DOHH2 (cell line): Measurements from ENCODE around the gene RASGRP2.

Source experiments
- H3F3A ChIP-seq: fragments of 200-600 bp; sonication (generic), shearing (Covaris generic); 2 replicates; pipeline ENCODE4 v1.6.0; 2016; ENCODE audit warnings: antibody characterized with exemption, mild to moderate bottlenecking; ENCODE audit not compliant: control insufficient read depth, insufficient read depth
- H3K27ac ChIP-seq: fragments of 200-600 bp; sonication (generic); 2 replicates; pipeline ENCODE4 v1.5.1; 2014; ENCODE audit warnings: low read depth, mild to moderate bottlenecking, low read length, moderate library complexity
- H3K27me3 ChIP-seq: fragments of 200-600 bp; sonication (generic); 2 replicates; pipeline ENCODE4 v1.6.1; 2014; ENCODE audit warnings: mild to moderate bottlenecking, low read length, mixed read lengths; ENCODE audit not compliant: control insufficient read depth
- H3K36me3 ChIP-seq: fragments of 200-600 bp; sonication (generic); 2 replicates; pipeline ENCODE4 v1.6.1; 2014; ENCODE audit warnings: mild to moderate bottlenecking, low read length, moderate library complexity, mixed read lengths; ENCODE audit not compliant: control insufficient read depth
- H3K4me1 ChIP-seq: fragments of 200-600 bp; sonication (generic); 2 replicates; pipeline ENCODE4 v1.6.1; 2014; ENCODE audit warnings: mild to moderate bottlenecking, low read length, mixed read lengths; ENCODE audit not compliant: control insufficient read depth
- H3K4me2 ChIP-seq: fragments of 200-600 bp; sonication (generic); 2 replicates; pipeline ENCODE4 v1.6.0; 2014; ENCODE audit warnings: mild to moderate bottlenecking, low read length, moderate library complexity
- H3K4me3 ChIP-seq: fragments of 200-600 bp; sonication (generic); 2 replicates; pipeline ENCODE4 v1.5.1; 2014; ENCODE audit warnings: mild to moderate bottlenecking, low read length, mixed read lengths
- H3K79me2 ChIP-seq: fragments of 200-600 bp; sonication (generic); 2 replicates; pipeline ENCODE4 v1.6.1; 2014; ENCODE audit warnings: mild to moderate bottlenecking, low read length, mixed read lengths; ENCODE audit not compliant: control insufficient read depth
- H3K9me2 ChIP-seq: fragments of 200-600 bp; sonication (generic); replicated peaks from 2 replicates; pipeline ENCODE4 v1.6.1; 2014; ENCODE audit warnings: mild to moderate bottlenecking, low read length, mixed read lengths; ENCODE audit not compliant: control insufficient read depth
- H3K9me3 ChIP-seq: fragments of 200-600 bp; sonication (generic); 2 replicates; pipeline ENCODE4 v1.6.1; 2014; ENCODE audit warnings: antibody characterized with exemption, low read length, mixed read lengths; ENCODE audit not compliant: control insufficient read depth, insufficient read depth
- H4K20me1 ChIP-seq: fragments of 200-600 bp; sonication (generic); 2 replicates; pipeline ENCODE4 v1.6.0; 2014; ENCODE audit warnings: low read depth, mild to moderate bottlenecking, antibody characterized with exemption, low read length, moderate library complexity; ENCODE audit not compliant: control insufficient read depth, insufficient read depth
- EZH2phosphoT487 ChIP-seq: fragments of 200-600 bp; sonication (generic); IDR thresholded peaks from 2 replicates; pipeline ENCODE4 v1.6.1; 2017; ENCODE audit warnings: borderline replicate concordance, mild to moderate bottlenecking, antibody characterized with exemption, low read length, moderate library complexity, mixed read lengths
- TF ChIP-seq, protein P1 (sequence below): fragments of 200-600 bp; sonication (generic); IDR thresholded peaks from one replicate; pipeline ENCODE4 v1.5.1; 2014; ENCODE audit warnings: antibody characterized with exemption, mild to moderate bottlenecking, low read depth, low read length; ENCODE audit not compliant: poor library complexity, severe bottlenecking

The RASGRP2 gene

DNA sequence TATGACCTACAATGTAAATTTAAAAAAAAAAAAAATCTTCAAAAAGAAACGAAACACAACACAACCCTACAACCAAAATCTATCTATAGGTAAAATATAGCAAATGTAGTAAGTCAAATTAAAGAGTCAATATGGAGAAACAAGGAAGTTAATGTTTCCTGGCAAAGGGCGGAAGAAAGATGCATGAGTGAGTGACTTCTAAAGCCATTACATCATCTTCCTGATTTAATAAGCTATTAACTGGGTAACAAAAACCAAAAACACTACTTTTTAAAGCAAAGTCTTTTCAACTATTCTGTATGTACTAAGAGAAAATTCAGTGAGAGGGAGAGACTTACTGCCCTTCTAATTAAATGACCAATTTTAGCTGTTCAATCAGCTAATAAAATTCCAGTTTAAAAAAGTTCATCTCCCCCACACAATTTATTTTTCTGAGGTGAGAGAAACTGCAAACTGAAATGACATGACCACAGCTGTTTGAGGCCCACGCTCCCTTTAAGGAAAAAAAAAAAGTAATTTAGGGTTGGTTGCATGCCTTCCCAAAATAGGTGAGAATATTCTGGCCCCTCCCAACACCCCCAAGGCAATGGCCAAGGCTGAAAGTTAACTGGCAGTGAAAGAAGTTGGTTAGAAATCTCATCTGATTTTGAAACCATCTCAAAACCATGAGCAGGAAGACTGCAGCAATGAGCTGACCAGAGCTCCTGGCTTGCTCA, 28.5 kb upstream of the RASGRP2 start:
- peaks cover 84% of the 10 kb centered on the region for H3K4me1 ChIP-seq

DNA sequence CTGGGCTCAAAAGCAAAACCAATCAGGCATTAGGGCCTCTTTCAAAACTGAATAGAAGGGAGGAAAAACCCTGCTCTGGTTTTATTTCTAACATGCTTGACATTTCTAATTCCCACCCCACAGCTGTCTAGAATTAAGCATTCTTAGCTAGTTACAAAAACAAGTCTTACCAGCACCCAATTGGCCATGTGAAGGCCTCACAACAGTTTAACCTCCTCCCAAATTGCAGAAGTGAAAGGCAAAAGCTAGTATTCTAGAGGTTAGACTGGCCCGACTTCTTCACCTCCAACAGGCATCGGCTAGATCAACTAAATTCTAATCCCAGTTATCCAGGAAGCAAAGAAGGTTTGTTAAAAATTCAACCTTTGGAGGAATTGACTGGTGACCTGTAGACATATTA, 27.9 kb upstream of the RASGRP2 start:
- Histone ChIP-seq H3K4me3 (peak overlapping the region; percentile 57), H4K20me1 (peaks cover 60% of the 10 kb centered on the region), H3K36me3 (peaks cover 100% of the 10 kb centered on the region), H3K9me3 (no peaks in the 10 kb centered on the region), H3F3A (peaks cover 93% of the 10 kb centered on the region), H3K9me2 (no peaks in the 10 kb centered on the region), H3K79me2 (peaks cover 98% of the 10 kb centered on the region), H3K4me2 (peak overlapping the region; percentile 85), H3K4me1 (peaks cover 87% of the 10 kb centered on the region), H3K27ac (peak overlapping the region; percentile 86), H3K27me3 (no peaks in the 10 kb centered on the region)
- no peak for TF ChIP-seq EZH2phosphoT487
- TF ChIP-seq, protein P1, sequence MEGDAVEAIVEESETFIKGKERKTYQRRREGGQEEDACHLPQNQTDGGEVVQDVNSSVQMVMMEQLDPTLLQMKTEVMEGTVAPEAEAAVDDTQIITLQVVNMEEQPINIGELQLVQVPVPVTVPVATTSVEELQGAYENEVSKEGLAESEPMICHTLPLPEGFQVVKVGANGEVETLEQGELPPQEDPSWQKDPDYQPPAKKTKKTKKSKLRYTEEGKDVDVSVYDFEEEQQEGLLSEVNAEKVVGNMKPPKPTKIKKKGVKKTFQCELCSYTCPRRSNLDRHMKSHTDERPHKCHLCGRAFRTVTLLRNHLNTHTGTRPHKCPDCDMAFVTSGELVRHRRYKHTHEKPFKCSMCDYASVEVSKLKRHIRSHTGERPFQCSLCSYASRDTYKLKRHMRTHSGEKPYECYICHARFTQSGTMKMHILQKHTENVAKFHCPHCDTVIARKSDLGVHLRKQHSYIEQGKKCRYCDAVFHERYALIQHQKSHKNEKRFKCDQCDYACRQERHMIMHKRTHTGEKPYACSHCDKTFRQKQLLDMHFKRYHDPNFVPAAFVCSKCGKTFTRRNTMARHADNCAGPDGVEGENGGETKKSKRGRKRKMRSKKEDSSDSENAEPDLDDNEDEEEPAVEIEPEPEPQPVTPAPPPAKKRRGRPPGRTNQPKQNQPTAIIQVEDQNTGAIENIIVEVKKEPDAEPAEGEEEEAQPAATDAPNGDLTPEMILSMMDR, result no peak

More for the DNA sequence above, 28.5 kb upstream of the RASGRP2 start:
- H4K20me1 ChIP-seq, result peaks cover 60% of the 10 kb centered on the region
- peaks cover 98% of the 10 kb centered on the region for H3K79me2 ChIP-seq
- H3K27me3 ChIP-seq, result no peaks in the 10 kb centered on the region
- H3K36me3 ChIP-seq, result peaks cover 100% of the 10 kb centered on the region
- peak overlapping the region; percentile 57 for H3K4me3 ChIP-seq
- H3K9me2 ChIP-seq, result no peaks in the 10 kb centered on the region
- peak overlapping the region; percentile 86 for H3K27ac ChIP-seq
- TF ChIP-seq, protein P1, result no peak
- TF ChIP-seq EZH2phosphoT487, result no peak
- no peaks in the 10 kb centered on the region for H3K9me3 ChIP-seq
- H3F3A ChIP-seq, result peaks cover 94% of the 10 kb centered on the region
- H3K4me2 ChIP-seq, result peak overlapping the region; percentile 85

DNA sequence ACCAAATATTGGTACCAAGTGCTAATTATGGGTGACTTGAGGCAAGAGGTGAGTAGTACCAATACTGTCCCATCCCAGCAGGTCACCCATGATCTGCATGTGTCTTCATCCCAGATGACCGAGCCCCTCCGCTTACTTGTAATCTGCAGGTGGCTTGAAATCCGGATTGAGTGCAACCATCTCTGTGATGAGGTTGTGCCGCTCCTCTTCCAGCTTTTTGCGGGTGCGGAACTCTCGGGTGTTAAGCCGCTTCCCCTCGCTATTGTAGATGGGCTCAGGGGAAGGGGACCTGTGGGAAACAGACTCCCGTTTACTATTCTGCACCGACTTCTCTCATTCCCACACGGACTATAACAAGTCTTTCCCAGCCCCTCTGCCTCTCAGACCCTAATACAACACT, 26.2 kb upstream of the RASGRP2 start:
- Histone ChIP-seq H3F3A (peaks cover 78% of the 10 kb centered on the region), H3K4me3 (no peak overlapping the region), H3K4me1 (peaks cover 77% of the 10 kb centered on the region), H3K9me3 (no peaks in the 10 kb centered on the region), H3K79me2 (peaks cover 85% of the 10 kb centered on the region), H3K27ac (no peak overlapping the region), H4K20me1 (peaks cover 47% of the 10 kb centered on the region), H3K4me2 (no peak overlapping the region), H3K36me3 (peaks cover 99% of the 10 kb centered on the region), H3K27me3 (no peaks in the 10 kb centered on the region), H3K9me2 (no peaks in the 10 kb centered on the region)
- no peak for TF ChIP-seq EZH2phosphoT487

DNA sequence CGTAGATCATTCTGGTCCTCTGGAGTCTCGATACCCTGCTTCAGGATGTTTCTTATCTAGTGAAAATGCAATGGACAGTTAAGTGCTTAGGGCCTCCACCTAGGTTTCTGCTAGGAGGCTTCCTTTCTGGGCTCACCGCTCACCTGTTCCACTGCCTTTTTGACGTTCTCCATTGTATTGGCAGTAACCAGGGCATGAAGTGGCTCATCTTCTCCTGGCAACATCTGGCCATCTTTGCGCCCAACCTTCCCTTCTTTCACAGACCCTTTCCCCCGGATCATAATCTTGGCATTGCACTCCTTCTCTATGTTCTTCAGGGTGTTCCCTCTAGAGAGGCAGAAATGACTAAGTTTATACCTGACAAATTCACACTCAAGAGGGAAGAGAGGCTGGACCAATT, 25.3 kb upstream of the RASGRP2 start:
- Histone ChIP-seq H3K27me3 (no peaks in the 10 kb centered on the region), H3K4me1 (peaks cover 77% of the 10 kb centered on the region), H3K9me2 (no peaks in the 10 kb centered on the region), H3K4me2 (no peak overlapping the region), H3K36me3 (peaks cover 99% of the 10 kb centered on the region), H3K79me2 (peaks cover 79% of the 10 kb centered on the region), H4K20me1 (peaks cover 49% of the 10 kb centered on the region), H3K27ac (no peak overlapping the region), H3F3A (peaks cover 80% of the 10 kb centered on the region), H3K4me3 (no peak overlapping the region), H3K9me3 (no peaks in the 10 kb centered on the region)
- TF ChIP-seq EZH2phosphoT487, result no peak
- TF ChIP-seq, protein P1, result no peak
